Ovary (tissue), 3 donors: ENCODE results near the gene IRF2BP2.

ENCODE experiments used
- CTCF ChIP-seq, 3 donors: fragments of 450-650 bp in 2 of 3; fragments of 200-600 bp in 1 of 3; IDR thresholded peaks; one replicate each; pipeline versions ENCODE4 v1.5.1 to v1.8.0; 2016 to 2022; ENCODE audit warnings: antibody characterized with exemption in 3 of 3, mild to moderate bottlenecking in 1 of 3
- POLR2A ChIP-seq: fragments of 450-650 bp; IDR thresholded peaks from one replicate; pipeline ENCODE4 v1.6.1; 2017; ENCODE audit warnings: antibody characterized with exemption, mild to moderate bottlenecking, moderate library complexity
- donor health status: DM: no; HTN: no; CAD: no.

- no peak for TF ChIP-seq CTCF (IDR thresholded peaks at IDR 0.05)
- no peak for TF ChIP-seq POLR2A
These were observed 44.8 kb downstream of the IRF2BP2 start for GRCh38 chr1:234565132-234565531.
